GM21526 (cell line): ENCODE results near the gene PDXK.

ENCODE experiments used
- ATAC-seq: cut with Tn5 transposase; IDR thresholded peaks from one replicate; pipeline ENCODE4 v1.9.1; 2021; ENCODE audit warnings: moderate library complexity; ENCODE audit not compliant: unreplicated experiment, low FRiP score

Gene PDXK

GRCh38 chr21:43799301-43799840 is 80.4 kb downstream of the PDXK start:
- no peak for ATAC-seq

GRCh38 chr21:43800124-43800523 is 81.2 kb downstream of the PDXK start:
- ATAC-seq: no peak

- no peak for ATAC-seq
These were observed 81.6 kb downstream of the PDXK start for GRCh38 chr21:43800566-43800965.

GRCh38 chr21:43801006-43801783 is 82.3 kb downstream of the PDXK start:
- ATAC-seq: no peak

GRCh38 chr21:43802713-43803313 is 83.9 kb downstream of the PDXK start:
- no peak for ATAC-seq

GRCh38 chr21:43803558-43804300 is 84.8 kb downstream of the PDXK start:
- ATAC-seq: no peak

GRCh38 chr21:43805275-43805800 is 86.4 kb downstream of the PDXK start:
- ATAC-seq: peak; percentile 63

GRCh38 chr21:43806017-43806710 is 87.2 kb downstream of the PDXK start:
- no peak for ATAC-seq

- no peak for ATAC-seq
These were observed 89.4 kb downstream of the PDXK start for GRCh38 chr21:43808367-43808766.

GRCh38 chr21:43808832-43809251 is 89.9 kb downstream of the PDXK start:
- ATAC-seq: no peak

GRCh38 chr21:43809346-43809799 is 90.4 kb downstream of the PDXK start:
- ATAC-seq: no peak

- no peak for ATAC-seq
These were observed 91.0 kb downstream of the PDXK start for GRCh38 chr21:43809853-43810504.

- peak; percentile 66 for ATAC-seq
These were observed 91.8 kb downstream of the PDXK start for GRCh38 chr21:43810505-43811261.

- ATAC-seq: no peak
These were observed 92.6 kb downstream of the PDXK start for GRCh38 chr21:43811262-43812105.
